ENCODE results near the gene RIN1. TPM values are rescaled to one million over a fixed set of nuclear protein-coding genes. Genes with fewer than 3 reads are reported as not detected.
"Not testable (repeated sequence)": the region's sequence is repeated elsewhere in the genome, so short reads cannot be mapped to it uniquely, and the experiment has no call there.

RIN1 gene
- total RNA-seq, 2 experiments from 2014 or later, result 1.1 to 1.6 TPM

- H3K4me3 Mint-ChIP-seq, result no peak overlapping the region
- H3K4me1 Mint-ChIP-seq, result peaks cover 12% of the 10 kb centered on the region
- H3K27ac Mint-ChIP-seq, result no peak overlapping the region
- DNase-seq, result no peak
- ChIA-PET POLR2A (no interaction called here), CTCF (interaction anchor here (1.0 to 2.3 kb wide), 7 partner anchors 14 to 1353 kb away, joined by 3 to 10 read pairs (median 3); partner anchors contain the start of gene BRMS1)
- H3K9me3 Mint-ChIP-seq, result no peaks in the 10 kb centered on the region
- no peaks in the 10 kb centered on the region for H3K36me3 Mint-ChIP-seq (ENCODE audit: low read depth)
- no peaks in the 10 kb centered on the region for H3K27me3 Mint-ChIP-seq
These were observed 29.7 kb upstream of the RIN1 start for GRCh38 chr11:66365711-66366619.

GRCh38 chr11:66365166-66365565 lies 28.9 kb upstream of the RIN1 start:
- Mint-ChIP-seq H3K27me3 (no peaks in the 10 kb centered on the region), H3K36me3 (ENCODE audit: low read depth) (no peaks in the 10 kb centered on the region), H3K27ac (no peak overlapping the region), H3K4me1 (peaks cover 6% of the 10 kb centered on the region), H3K9me3 (no peaks in the 10 kb centered on the region), H3K4me3 (no peak overlapping the region)
- ChIA-PET CTCF (interaction anchor here (1.0 to 2.3 kb wide), 7 partner anchors 13 to 54 kb away, joined by 3 to 10 read pairs (median 3); partner anchors contain the start of genes B4GAT1 and BRMS1), POLR2A (no interaction called here)
- no peak for DNase-seq

DNA sequence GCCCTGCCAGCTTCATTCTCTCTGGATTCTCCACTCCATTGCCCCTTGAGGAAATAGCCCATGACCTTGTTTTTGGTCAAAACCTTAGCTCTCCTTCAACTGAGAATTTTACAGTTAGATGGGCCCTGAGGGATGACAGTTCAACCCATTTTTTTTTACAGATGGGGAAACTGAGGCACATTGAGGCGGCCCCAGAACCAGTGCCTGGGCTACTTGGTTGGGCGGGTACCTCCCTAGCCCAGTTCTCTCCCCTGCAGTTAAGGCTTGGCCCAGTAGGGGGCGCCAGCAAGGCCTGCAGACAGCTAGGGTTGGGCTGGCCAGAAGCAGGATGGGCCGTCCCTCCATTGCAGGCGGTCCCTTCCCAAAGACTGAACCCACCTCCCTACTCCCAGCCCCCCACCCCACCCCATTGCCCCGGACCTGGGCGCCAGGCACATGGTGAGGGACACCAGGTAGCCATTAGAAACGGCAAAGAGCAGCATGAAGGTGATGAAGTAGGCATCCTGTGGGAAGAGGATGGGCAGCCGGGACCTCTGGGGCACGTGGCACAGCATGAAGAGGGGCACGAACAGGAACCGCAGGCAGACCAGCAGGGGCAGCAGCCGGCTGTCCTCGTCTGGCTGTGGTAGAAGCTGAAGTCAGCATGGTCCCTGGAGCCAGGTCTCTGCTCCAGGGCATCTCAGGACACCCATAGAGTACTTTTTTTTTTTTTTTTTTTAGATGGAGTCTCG lies 27.7 kb upstream of the RIN1 start:
- ChIA-PET POLR2A (no interaction called here), CTCF (interaction anchor here (0.6 to 2.3 kb wide), 19 partner anchors 9 to 1250 kb away, joined by 3 to 10 read pairs (median 3); partner anchors contain the start of genes B4GAT1 and BRMS1)
- no peaks in the 10 kb centered on the region for H3K27me3 Mint-ChIP-seq
- H3K4me3 Mint-ChIP-seq, result no peak overlapping the region
- no peaks in the 10 kb centered on the region for H3K36me3 Mint-ChIP-seq (ENCODE audit: low read depth)
- no peak overlapping the region for H3K27ac Mint-ChIP-seq
- peak; percentile 73 for DNase-seq
- H3K9me3 Mint-ChIP-seq, result no peaks in the 10 kb centered on the region
- no peaks in the 10 kb centered on the region for H3K4me1 Mint-ChIP-seq

DNA sequence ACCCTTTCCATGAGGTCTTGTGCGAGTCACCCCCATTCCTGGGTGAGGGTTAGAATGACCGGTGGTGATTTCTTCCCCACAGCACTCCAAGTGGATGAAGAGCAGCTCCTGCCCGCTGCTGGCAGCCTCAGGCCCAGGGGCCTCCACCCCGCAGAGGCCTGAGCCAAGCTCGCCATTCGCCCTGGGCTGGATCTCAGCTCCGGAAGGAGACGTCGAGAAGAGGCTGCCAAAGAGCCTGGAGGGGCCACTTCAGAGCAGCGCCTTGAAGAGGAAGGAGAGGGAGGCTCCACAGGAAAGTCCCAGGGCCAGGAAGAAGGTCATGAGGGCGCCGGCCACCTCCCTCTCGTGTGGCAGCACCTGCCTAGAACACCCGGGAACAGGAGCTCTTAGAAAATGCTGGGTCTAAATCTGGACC lies 27.0 kb upstream of the RIN1 start:
- no peaks in the 10 kb centered on the region for H3K4me1 Mint-ChIP-seq
- H3K27me3 Mint-ChIP-seq, result no peaks in the 10 kb centered on the region
- no peaks in the 10 kb centered on the region for H3K9me3 Mint-ChIP-seq
- POLR2A ChIA-PET, result no interaction called here
- CTCF ChIA-PET, result interaction anchor here (0.6 to 2.3 kb wide), 14 partner anchors 8 to 1251 kb away, joined by 3 to 10 read pairs (median 4); partner anchors contain the start of genes B4GAT1 and BRMS1
- H3K36me3 Mint-ChIP-seq (ENCODE audit: low read depth), result no peaks in the 10 kb centered on the region
- no peak overlapping the region for H3K4me3 Mint-ChIP-seq
- H3K27ac Mint-ChIP-seq, result no peak overlapping the region
- no peak for DNase-seq

DNA sequence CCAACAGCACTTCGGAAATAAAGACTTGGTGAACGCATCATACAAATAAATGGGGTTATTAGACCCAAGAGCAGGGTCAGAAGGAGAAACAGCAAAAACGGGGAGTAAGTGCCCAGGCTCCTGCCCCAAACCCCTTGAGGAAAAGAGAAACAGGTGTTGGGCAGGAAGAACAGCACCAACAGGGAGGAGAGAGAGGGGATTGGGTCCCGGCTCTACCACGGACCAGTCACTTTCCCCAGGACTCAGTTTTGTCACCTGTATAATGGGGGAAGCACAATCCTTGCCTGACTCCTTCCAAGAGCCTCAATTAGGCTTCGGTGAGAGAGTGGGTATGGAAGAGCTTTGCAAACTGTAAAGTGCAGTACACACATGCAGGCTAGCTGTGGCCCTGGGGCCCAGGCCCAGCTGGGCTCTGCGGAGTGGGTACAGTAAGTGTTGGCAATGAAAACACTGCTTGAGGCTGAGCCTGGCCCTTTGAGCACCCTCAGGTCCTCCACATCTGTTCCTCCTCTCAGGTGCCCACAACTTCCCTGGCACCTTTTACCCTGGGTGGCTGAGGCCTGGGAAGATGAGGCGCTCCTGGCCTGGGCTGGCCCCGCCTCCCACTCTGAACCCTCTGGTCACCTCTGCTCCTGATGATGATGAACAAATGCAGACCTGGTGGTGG lies 26.4 kb upstream of the RIN1 start:
- Mint-ChIP-seq H3K27me3 (no peaks in the 10 kb centered on the region), H3K36me3 (ENCODE audit: low read depth) (no peaks in the 10 kb centered on the region), H3K9me3 (no peaks in the 10 kb centered on the region), H3K27ac (no peak overlapping the region), H3K4me1 (no peaks in the 10 kb centered on the region), H3K4me3 (no peak overlapping the region)
- ChIA-PET POLR2A (interaction anchor here (0.6 kb wide), 1 partner anchor 9 kb away, joined by 5 read pairs; the partner anchor contains the start of gene SLC29A2), CTCF (interaction anchor here (0.7 to 2.1 kb wide), 5 partner anchors 20 to 70 kb away, joined by 3 to 8 read pairs (median 3); no protein-coding TSS in a partner anchor)
- DNase-seq, result no peak

DNA sequence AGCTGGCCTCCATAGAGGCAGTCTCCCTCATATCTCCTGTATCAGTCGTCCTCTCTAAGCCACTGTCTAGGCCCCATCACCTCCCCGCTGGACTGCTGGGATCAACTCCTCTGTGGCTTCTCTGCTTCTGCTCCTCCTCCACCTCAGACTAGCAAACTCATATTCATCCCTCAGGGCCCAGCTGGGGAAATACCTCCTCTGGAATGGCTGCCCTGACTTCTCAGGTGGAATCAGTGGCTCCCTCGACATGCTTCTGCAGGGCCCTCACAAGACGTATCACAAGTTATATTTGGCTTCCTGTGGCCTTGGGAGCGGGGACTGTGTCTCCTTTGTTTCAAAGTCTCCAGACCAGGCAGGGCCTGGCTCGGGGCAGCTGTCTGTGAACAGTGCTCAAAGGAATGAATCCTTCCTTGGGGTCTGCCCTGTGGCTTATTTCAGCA lies 25.3 kb upstream of the RIN1 start:
- no peak overlapping the region for H3K27ac Mint-ChIP-seq
- no peaks in the 10 kb centered on the region for H3K36me3 Mint-ChIP-seq (ENCODE audit: low read depth)
- H3K9me3 Mint-ChIP-seq, result no peaks in the 10 kb centered on the region
- no peak for DNase-seq
- ChIA-PET CTCF (interaction anchor here (1.4 kb wide), 1 partner anchor 50 kb away, joined by 4 read pairs; no protein-coding TSS in a partner anchor), POLR2A (no interaction called here)
- H3K27me3 Mint-ChIP-seq, result no peaks in the 10 kb centered on the region
- no peaks in the 10 kb centered on the region for H3K4me1 Mint-ChIP-seq
- H3K4me3 Mint-ChIP-seq, result no peak overlapping the region

GRCh38 chr11:66360406-66361073 lies 24.3 kb upstream of the RIN1 start:
- Mint-ChIP-seq H3K9me3 (no peaks in the 10 kb centered on the region), H3K4me1 (no peaks in the 10 kb centered on the region), H3K4me3 (no peak overlapping the region), H3K27ac (no peak overlapping the region), H3K27me3 (no peaks in the 10 kb centered on the region), H3K36me3 (ENCODE audit: low read depth) (no peaks in the 10 kb centered on the region)
- POLR2A ChIA-PET, result no interaction called here
- no peak for DNase-seq
- CTCF ChIA-PET, result interaction anchor here (0.7 to 1.4 kb wide), 2 partner anchors 49 to 72 kb away, joined by 3 to 4 read pairs; partner anchors contain the start of gene YIF1A

DNA sequence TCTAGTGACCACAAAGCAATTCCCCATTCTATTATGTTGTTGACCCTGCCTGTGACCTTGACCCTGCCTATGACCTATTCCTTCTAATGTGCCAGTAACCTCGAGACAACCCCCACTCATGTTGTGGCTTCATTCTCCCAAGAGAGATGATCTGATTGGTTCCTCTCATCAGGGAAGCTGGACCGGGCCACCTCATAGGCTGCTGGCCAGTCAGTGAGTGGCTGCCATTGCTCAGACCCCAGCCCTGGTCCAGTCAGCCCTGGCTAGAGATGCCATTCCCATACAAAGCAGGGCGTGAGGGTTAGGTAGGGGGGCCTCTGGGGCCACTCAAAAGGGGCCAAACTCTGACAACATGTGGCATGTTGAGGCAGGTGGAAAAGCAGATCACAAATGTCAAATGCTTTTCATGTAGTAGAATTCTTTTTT lies 23.4 kb upstream of the RIN1 start:
- Mint-ChIP-seq H3K9me3 (no peaks in the 10 kb centered on the region), H3K36me3 (ENCODE audit: low read depth) (no peaks in the 10 kb centered on the region), H3K27me3 (no peaks in the 10 kb centered on the region), H3K4me3 (no peak overlapping the region), H3K4me1 (no peaks in the 10 kb centered on the region), H3K27ac (no peak overlapping the region)
- no peak for DNase-seq
- POLR2A ChIA-PET, result no interaction called here
- CTCF ChIA-PET, result no interaction called here

DNA sequence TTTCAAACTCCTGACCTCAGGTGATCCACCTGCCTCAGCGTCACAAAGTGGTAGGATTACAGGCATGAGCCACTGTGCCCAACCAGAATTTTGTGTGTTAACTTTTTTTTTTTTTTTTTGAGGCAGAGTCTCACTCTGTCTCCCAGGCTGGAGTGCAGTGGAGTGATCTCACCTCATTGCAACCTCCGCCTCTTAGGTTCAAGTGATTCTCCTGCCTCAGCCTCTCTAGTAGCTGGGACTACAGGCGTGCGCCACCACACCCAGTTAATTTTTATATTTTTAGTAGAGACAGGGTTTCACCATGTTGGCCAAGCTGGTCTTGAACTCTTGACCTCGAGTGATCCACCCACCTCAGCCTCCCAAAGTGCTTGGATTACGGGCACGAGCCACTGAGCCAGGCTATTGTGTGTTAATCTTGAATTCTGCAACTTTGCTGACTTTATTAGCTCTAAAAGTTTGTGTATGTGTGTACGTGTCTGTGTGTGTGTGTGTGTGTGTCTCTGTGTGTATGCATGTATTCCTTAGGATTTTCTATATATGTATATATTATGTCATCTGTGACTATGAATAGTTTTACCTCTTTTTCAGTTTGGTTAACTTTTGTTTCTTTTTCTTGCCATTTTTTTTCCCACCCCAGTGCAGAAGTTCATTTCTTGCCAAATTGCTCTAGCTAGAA lies 14.5 kb upstream of the RIN1 start:
- DNase-seq; H3K27ac Mint-ChIP-seq; POLR2A ChIA-PET; H3K36me3 Mint-ChIP-seq (ENCODE audit: low read depth); H3K4me3 Mint-ChIP-seq; H3K27me3 Mint-ChIP-seq; H3K9me3 Mint-ChIP-seq: not testable (repeated sequence)
- H3K4me1 Mint-ChIP-seq, result peaks cover 24% of the 10 kb centered on the region
- CTCF ChIA-PET, result interaction anchor here (0.6 to 1.3 kb wide), 5 partner anchors 14 to 306 kb away, joined by 3 to 4 read pairs (median 3); no protein-coding TSS in a partner anchor

DNA sequence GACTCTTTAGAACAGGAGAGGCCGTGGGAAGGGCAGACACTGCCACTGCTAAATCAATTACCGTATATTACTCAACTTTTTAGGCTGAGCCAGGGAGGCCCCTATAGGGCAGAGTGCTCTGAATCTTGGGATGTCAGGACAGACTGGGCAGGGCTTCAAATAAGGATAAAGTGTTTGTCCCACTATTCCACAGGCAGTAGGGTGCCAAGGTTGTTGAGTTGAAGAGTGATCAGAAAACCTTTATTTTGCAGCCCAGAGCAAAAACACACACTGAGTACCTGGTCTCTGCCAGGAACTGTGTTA lies 12.8 kb upstream of the RIN1 start:
- peak overlapping the region; percentile 34 for H3K4me3 Mint-ChIP-seq

DNA sequence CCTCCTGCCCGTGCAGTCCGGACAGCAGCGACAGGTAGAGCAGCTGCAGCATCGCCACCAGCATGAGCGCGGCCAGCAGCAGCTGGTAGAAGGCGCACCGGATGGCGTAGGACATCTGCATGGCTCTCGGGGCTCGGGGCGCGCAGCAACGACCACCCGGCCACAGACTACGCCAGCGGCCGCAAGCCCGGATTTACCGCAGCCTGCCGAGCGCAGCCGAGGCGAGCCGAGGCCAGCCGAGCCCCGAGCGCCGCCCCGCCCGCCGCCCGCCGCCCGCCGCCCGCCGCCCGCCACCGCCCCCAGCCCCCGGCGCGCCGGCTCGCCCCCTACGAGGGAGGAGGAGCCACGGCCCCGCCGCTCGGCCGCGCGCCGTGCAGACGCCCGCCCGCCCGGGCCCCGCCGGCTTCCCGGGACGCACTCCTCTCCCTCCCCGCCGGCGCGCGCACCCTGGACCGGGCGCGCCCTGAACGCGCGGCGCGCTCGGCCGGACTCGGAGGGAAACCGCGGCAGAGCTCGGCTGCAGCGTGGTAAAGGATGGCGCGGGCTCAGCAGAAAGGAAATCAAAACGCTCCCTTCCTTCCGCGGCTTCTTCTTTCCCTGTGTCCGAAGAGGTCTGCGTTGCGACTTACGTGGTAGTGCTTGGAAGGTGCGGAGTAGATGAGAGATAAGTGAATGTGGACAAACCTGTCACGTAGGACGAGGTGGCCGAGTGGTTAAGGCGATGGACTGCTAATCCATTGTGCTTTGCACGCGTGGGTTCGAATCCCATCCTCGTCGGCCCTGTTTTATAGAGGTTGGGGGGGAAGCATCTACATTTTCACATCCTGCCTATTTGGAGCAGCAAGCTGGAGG lies 11.4 kb upstream of the RIN1 start, which contains the start of gene B4GAT1:
B4GAT1 (minus strand) TSS at position 205 of the 852 bp plus-strand sequence; CDS start at position 121, 84 bp downstream.
- Mint-ChIP-seq H3K27me3 (peaks cover 4% of the 10 kb centered on the region), H3K4me1 (peaks cover 51% of the 10 kb centered on the region), H3K27ac (peak within 1 kb of the TSS; percentile 96), H3K36me3 (ENCODE audit: low read depth) (peaks cover 8% of the 10 kb centered on the region), H3K4me3 (peak within 1 kb of the TSS; percentile 97), H3K9me3 (no peaks in the 10 kb centered on the region)
- ChIA-PET CTCF (interaction anchor here (0.8 to 2.2 kb wide), 6 partner anchors 9 to 193 kb away, joined by 3 to 9 read pairs (median 3); no protein-coding TSS in a partner anchor), POLR2A (no interaction called here)
- peak; percentile 84 for DNase-seq

More for the DNA sequence above, 12.8 kb upstream of the RIN1 start:
- CTCF ChIA-PET, result interaction anchor here (1.0 to 2.2 kb wide), 3 partner anchors 15 to 37 kb away, joined by 3 to 9 read pairs (median 3); no protein-coding TSS in a partner anchor
- DNase-seq, result no peak
- Mint-ChIP-seq H3K4me1 (peaks cover 38% of the 10 kb centered on the region), H3K27me3 (peaks cover 4% of the 10 kb centered on the region), H3K9me3 (no peaks in the 10 kb centered on the region), H3K36me3 (ENCODE audit: low read depth) (peaks cover 5% of the 10 kb centered on the region), H3K27ac (no peak overlapping the region)
- POLR2A ChIA-PET, result no interaction called here

Measured in activated CD4-positive, alpha-beta T cell treated with anti-CD3 and anti-CD28 coated beads, Interleukin-2, amount 10 ng/mL, durations not matched to agents 7 days and 5 days (primary cell).